Measurements from ENCODE around the gene SSR1.

Gene SSR1

GRCh38 chr6:7236306-7237209 lies 76.4 kb downstream of the SSR1 start:
- DNase-seq, result no peak

GRCh38 chr6:7235712-7236305 lies 77.2 kb downstream of the SSR1 start:
- DNase-seq, result no peak

- no peak for DNase-seq
These were observed 78.5 kb downstream of the SSR1 start for GRCh38 chr6:7234547-7234946.

- DNase-seq, result no peak
These were observed 80.6 kb downstream of the SSR1 start for GRCh38 chr6:7232351-7232750.

GRCh38 chr6:7230956-7231713 lies 81.9 kb downstream of the SSR1 start:
- no peak for DNase-seq

GRCh38 chr6:7230327-7230691 lies 82.7 kb downstream of the SSR1 start:
- no peak for DNase-seq

GRCh38 chr6:7229376-7230326 lies 83.3 kb downstream of the SSR1 start:
- no peak for DNase-seq

- no peak for DNase-seq
These were observed 84.2 kb downstream of the SSR1 start for GRCh38 chr6:7228662-7229375.

GRCh38 chr6:7224731-7225130 lies 88.3 kb downstream of the SSR1 start:
- no peak for DNase-seq

- no peak for DNase-seq
These were observed 90.8 kb downstream of the SSR1 start for GRCh38 chr6:7222197-7222596.

- DNase-seq, result peak; percentile 41
These were observed 93.7 kb downstream of the SSR1 start for GRCh38 chr6:7219310-7219709.

- no peak for DNase-seq
These were observed 94.5 kb downstream of the SSR1 start for GRCh38 chr6:7218406-7218988.

Measured in stimulated activated CD8-positive, alpha-beta memory T cell treated with anti-CD3 and anti-CD28 coated beads, Interleukin-4, amount 100 ng/mL, for 48 hours (primary cell).